Measurements from ENCODE around the gene MAML1.

GRCh38 chr5:179730852-179731251 lies 1.8 kb upstream of the MAML1 start:
- TF ChIP-seq CTCF (IDR thresholded peaks at IDR 0.05) = no peak
- no peak for TF ChIP-seq SP1 (CRISPR knock-in tag; conservative IDR thresholded peaks at IDR 0.05)
- TF ChIP-seq HMGXB4 (CRISPR knock-in tag; IDR thresholded peaks at IDR 0.05) = no peak
- TF ChIP-seq FOXK1 (CRISPR knock-in tag; IDR thresholded peaks at IDR 0.05) = no peak
- no peak for TF ChIP-seq USF2 (CRISPR knock-in tag; IDR thresholded peaks at IDR 0.05)
- no peak for TF ChIP-seq NR1H2 (CRISPR knock-in tag; IDR thresholded peaks at IDR 0.05)
- TF ChIP-seq TCF7 (CRISPR knock-in tag; IDR thresholded peaks at IDR 0.05; ENCODE audit: low read depth) = no peak
- no peak for TF ChIP-seq ZNF263 (CRISPR knock-in tag; IDR thresholded peaks at IDR 0.05; ENCODE audit: low read depth)
- TF ChIP-seq E2F4 (CRISPR knock-in tag; IDR thresholded peaks at IDR 0.05; ENCODE audit: borderline replicate concordance, low read depth) = no peak
- TF ChIP-seq ZSCAN18 (CRISPR knock-in tag; IDR thresholded peaks at IDR 0.05) = no peak
- TF ChIP-seq CREB1 (CRISPR knock-in tag; IDR thresholded peaks at IDR 0.05) = no peak
- no peak for TF ChIP-seq ATF6 (CRISPR knock-in tag; IDR thresholded peaks at IDR 0.05)

Measured in WTC11 (cell line).